Gastrocnemius medialis (tissue), 4 donors: ENCODE results near the gene ARHGAP24.

ENCODE experiments used
- CTCF ChIP-seq, 5 experiments: fragments of 450-650 bp in 3 of 5; fragments of 200-600 bp in 2 of 5; sonication (generic) in 2 of 5; IDR thresholded peaks in 4 of 5; conservative IDR thresholded peaks in 1 of 5; 1 replicate in 4 of 5; 2 replicates in 1 of 5; pipeline ENCODE4 v1.5.1; 2016 to 2019; ENCODE audit warnings: antibody characterized with exemption in 5 of 5, mild to moderate bottlenecking in 3 of 5, moderate library complexity in 3 of 5
- POLR2A ChIP-seq, 2 donors: fragments of 450-650 bp; IDR thresholded peaks; one replicate each; pipeline ENCODE4 v1.6.1; 2017; ENCODE audit warnings: antibody characterized with exemption in 2 of 2, mild to moderate bottlenecking in 2 of 2, moderate library complexity in 2 of 2

- TF ChIP-seq CTCF (IDR thresholded peaks at IDR 0.05 in 4 of 5, conservative IDR thresholded peaks at IDR 0.05 in 1 of 5) (no peak), POLR2A (IDR thresholded peaks at IDR 0.05) (no peak)
Measured at GRCh38 chr4:85905761-85906160, 430.8 kb downstream of the ARHGAP24 start.
